ENCODE measurements around the gene PCSK1N.

The PCSK1N gene

GRCh38 chrX:48786825-48787504 lies 48.4 kb downstream of the PCSK1N start:
- H3K27ac ChIP-seq (ENCODE audit: low read depth, low read length): no peak overlapping the region
- WGBS: 87% methylated on average over 6 of the region's 6 CpGs
- H3K36me3 ChIP-seq (ENCODE audit: insufficient read depth, low read length): no peaks in the 10 kb centered on the region
- H3K4me1 ChIP-seq (ENCODE audit: insufficient read depth, low read length): no peaks in the 10 kb centered on the region
- no peak overlapping the region for H3K9ac ChIP-seq (ENCODE audit: low read depth, low read length)
- H3K9me3 ChIP-seq (ENCODE audit: insufficient read depth, low read depth, low read length): no peaks in the 10 kb centered on the region
- no peaks in the 10 kb centered on the region for H3K27me3 ChIP-seq (ENCODE audit: insufficient read depth, low read length)
- H3K4me3 ChIP-seq (ENCODE audit: low read length): no peak overlapping the region

GRCh38 chrX:48786341-48786800 lies 49.0 kb downstream of the PCSK1N start, which contains the start of gene GATA1:
Gene GATA1 (plus strand): TSS chrX:48786590. CDS start chrX:48791110, 4,520 bp downstream.
- Histone ChIP-seq H3K9me3 (ENCODE audit: insufficient read depth, low read depth, low read length) (no peaks in the 10 kb centered on the region), H3K27ac (ENCODE audit: low read depth, low read length) (no peak within 1 kb of the TSS), H3K4me3 (ENCODE audit: low read length) (no peak within 1 kb of the TSS), H3K36me3 (ENCODE audit: insufficient read depth, low read length) (no peaks in the 10 kb centered on the region), H3K9ac (ENCODE audit: low read depth, low read length) (no peak within 1 kb of the TSS), H3K27me3 (ENCODE audit: insufficient read depth, low read length) (no peaks in the 10 kb centered on the region), H3K4me1 (ENCODE audit: insufficient read depth, low read length) (no peaks in the 10 kb centered on the region)
- 90% methylated on average over 6 of the region's 7 CpGs for WGBS

- Histone ChIP-seq H3K4me3 (ENCODE audit: low read length) (no peak overlapping the region), H3K36me3 (ENCODE audit: insufficient read depth, low read length) (no peaks in the 10 kb centered on the region), H3K4me1 (ENCODE audit: insufficient read depth, low read length) (no peaks in the 10 kb centered on the region), H3K27ac (ENCODE audit: low read depth, low read length) (no peak overlapping the region), H3K27me3 (ENCODE audit: insufficient read depth, low read length) (no peaks in the 10 kb centered on the region), H3K9ac (ENCODE audit: low read depth, low read length) (no peak overlapping the region), H3K9me3 (ENCODE audit: insufficient read depth, low read depth, low read length) (no peaks in the 10 kb centered on the region)
- WGBS: 91% methylated on average over 16 of the region's 16 CpGs
Observed at GRCh38 chrX:48785540-48786214, 49.7 kb downstream of the PCSK1N start.

GRCh38 chrX:48785186-48785539 lies 50.2 kb downstream of the PCSK1N start:
- no peaks in the 10 kb centered on the region for H3K27me3 ChIP-seq (ENCODE audit: insufficient read depth, low read length)
- no peak overlapping the region for H3K4me3 ChIP-seq (ENCODE audit: low read length)
- WGBS: 63% methylated on average over 1 of the region's 1 CpG
- no peaks in the 10 kb centered on the region for H3K9me3 ChIP-seq (ENCODE audit: insufficient read depth, low read depth, low read length)
- no peak overlapping the region for H3K27ac ChIP-seq (ENCODE audit: low read depth, low read length)
- no peaks in the 10 kb centered on the region for H3K4me1 ChIP-seq (ENCODE audit: insufficient read depth, low read length)
- no peaks in the 10 kb centered on the region for H3K36me3 ChIP-seq (ENCODE audit: insufficient read depth, low read length)
- H3K9ac ChIP-seq (ENCODE audit: low read depth, low read length): no peak overlapping the region

GRCh38 chrX:48784726-48785125 lies 50.7 kb downstream of the PCSK1N start:
- no peaks in the 10 kb centered on the region for H3K36me3 ChIP-seq (ENCODE audit: insufficient read depth, low read length)
- WGBS: 95% methylated on average over 3 of the region's 3 CpGs
- H3K9ac ChIP-seq (ENCODE audit: low read depth, low read length): no peak overlapping the region
- H3K27me3 ChIP-seq (ENCODE audit: insufficient read depth, low read length): no peaks in the 10 kb centered on the region
- H3K4me1 ChIP-seq (ENCODE audit: insufficient read depth, low read length): no peaks in the 10 kb centered on the region
- no peak overlapping the region for H3K27ac ChIP-seq (ENCODE audit: low read depth, low read length)
- no peak overlapping the region for H3K4me3 ChIP-seq (ENCODE audit: low read length)
- H3K9me3 ChIP-seq (ENCODE audit: insufficient read depth, low read depth, low read length): no peaks in the 10 kb centered on the region

GRCh38 chrX:48782795-48783194 lies 52.6 kb downstream of the PCSK1N start:
- H3K27me3 ChIP-seq (ENCODE audit: insufficient read depth, low read length): no peaks in the 10 kb centered on the region
- no peak overlapping the region for H3K9ac ChIP-seq (ENCODE audit: low read depth, low read length)
- no peak overlapping the region for H3K27ac ChIP-seq (ENCODE audit: low read depth, low read length)
- WGBS: 92% methylated on average over 9 of the region's 13 CpGs
- H3K4me3 ChIP-seq (ENCODE audit: low read length): no peak overlapping the region
- H3K4me1 ChIP-seq (ENCODE audit: insufficient read depth, low read length): no peaks in the 10 kb centered on the region
- H3K9me3 ChIP-seq (ENCODE audit: insufficient read depth, low read depth, low read length): no peaks in the 10 kb centered on the region
- H3K36me3 ChIP-seq (ENCODE audit: insufficient read depth, low read length): no peaks in the 10 kb centered on the region

- no peaks in the 10 kb centered on the region for H3K27me3 ChIP-seq (ENCODE audit: insufficient read depth, low read length)
- H3K4me3 ChIP-seq (ENCODE audit: low read length): no peak overlapping the region
- H3K27ac ChIP-seq (ENCODE audit: low read depth, low read length): no peak overlapping the region
- H3K9me3 ChIP-seq (ENCODE audit: insufficient read depth, low read depth, low read length): no peaks in the 10 kb centered on the region
- H3K9ac ChIP-seq (ENCODE audit: low read depth, low read length): no peak overlapping the region
- H3K4me1 ChIP-seq (ENCODE audit: insufficient read depth, low read length): no peaks in the 10 kb centered on the region
- H3K36me3 ChIP-seq (ENCODE audit: insufficient read depth, low read length): no peaks in the 10 kb centered on the region
- 86% methylated on average over 1 of the region's 2 CpGs for WGBS
Observed at GRCh38 chrX:48782216-48782615, 53.2 kb downstream of the PCSK1N start.

- Histone ChIP-seq H3K27me3 (ENCODE audit: insufficient read depth, low read length) (no peaks in the 10 kb centered on the region), H3K4me1 (ENCODE audit: insufficient read depth, low read length) (no peaks in the 10 kb centered on the region), H3K27ac (ENCODE audit: low read depth, low read length) (no peak overlapping the region), H3K36me3 (ENCODE audit: insufficient read depth, low read length) (no peaks in the 10 kb centered on the region), H3K4me3 (ENCODE audit: low read length) (no peak overlapping the region), H3K9ac (ENCODE audit: low read depth, low read length) (no peak overlapping the region), H3K9me3 (ENCODE audit: insufficient read depth, low read depth, low read length) (no peaks in the 10 kb centered on the region)
- WGBS: 83% methylated on average over 5 of the region's 6 CpGs
Observed at GRCh38 chrX:48781705-48782104, 53.7 kb downstream of the PCSK1N start.
